Activated naive CD8-positive, alpha-beta T cell treated with anti-CD3 and anti-CD28 coated beads, Interleukin-2, amount 50 U/mL, for 24 hours (primary cell): Measurements from ENCODE around the gene EYS.

Experiments used
- ATAC-seq: fragments of 150-1000 bp; cut with Tn5 transposase; one replicate; pipeline ENCODE4 v1.10.0; 2021
- DNase-seq: peaks from one replicate; pipeline ENCODE4 v3.0.0; 2021
- H3K27ac Mint-ChIP-seq: one replicate; pipeline ENCODE4 v1.8.0; 2021; ENCODE audit warnings: mild to moderate bottlenecking, mixed read lengths
- H3K27me3 Mint-ChIP-seq: one replicate; pipeline ENCODE4 v1.8.0; 2021; ENCODE audit warnings: mixed read lengths
- H3K36me3 Mint-ChIP-seq: one replicate; pipeline ENCODE4 v1.8.0; 2021; ENCODE audit warnings: low read depth, mixed read lengths
- H3K4me1 Mint-ChIP-seq: one replicate; pipeline ENCODE4 v1.8.0; 2021; ENCODE audit warnings: mixed read lengths
- H3K4me3 Mint-ChIP-seq: one replicate; pipeline ENCODE4 v1.8.0; 2021; ENCODE audit warnings: mild to moderate bottlenecking, moderate library complexity, mixed read lengths
- H3K9me3 Mint-ChIP-seq: one replicate; pipeline ENCODE4 v1.8.0; 2021; ENCODE audit warnings: mixed read lengths

The EYS gene

DNA sequence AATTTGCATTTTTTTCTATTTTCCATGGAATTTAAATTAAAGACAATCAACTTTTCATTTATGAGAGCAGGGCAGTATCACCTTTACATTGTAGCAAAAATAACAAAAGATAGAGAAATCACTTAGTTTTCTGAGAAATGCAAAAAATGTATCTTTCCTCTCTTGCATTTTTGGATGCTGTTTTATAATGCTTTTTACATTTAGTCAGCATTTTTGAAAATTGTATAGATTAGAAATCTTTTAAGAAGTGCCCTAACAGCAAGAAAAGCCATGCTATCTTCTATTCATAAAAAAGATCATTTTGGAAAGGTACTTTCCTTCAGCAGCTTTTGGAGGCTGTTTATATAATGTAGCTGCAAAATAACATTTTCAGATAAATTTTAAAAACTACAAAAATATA is 421.8 kb downstream of the EYS start:
- no peak for DNase-seq
- Mint-ChIP-seq H3K4me3 (no peak overlapping the region), H3K27ac (no peak overlapping the region), H3K9me3 (no peaks in the 10 kb centered on the region), H3K4me1 (no peaks in the 10 kb centered on the region), H3K36me3 (no peaks in the 10 kb centered on the region), H3K27me3 (no peaks in the 10 kb centered on the region)
- no peak for ATAC-seq

- Mint-ChIP-seq H3K36me3 (no peaks in the 10 kb centered on the region), H3K9me3 (peaks cover 19% of the 10 kb centered on the region), H3K4me3 (no peak overlapping the region), H3K27me3 (no peaks in the 10 kb centered on the region), H3K4me1 (no peaks in the 10 kb centered on the region), H3K27ac (no peak overlapping the region)
- DNase-seq: no peak
- ATAC-seq: no peak
These were observed 427.0 kb downstream of the EYS start for GRCh38 chr6:65280060-65280459.

DNA sequence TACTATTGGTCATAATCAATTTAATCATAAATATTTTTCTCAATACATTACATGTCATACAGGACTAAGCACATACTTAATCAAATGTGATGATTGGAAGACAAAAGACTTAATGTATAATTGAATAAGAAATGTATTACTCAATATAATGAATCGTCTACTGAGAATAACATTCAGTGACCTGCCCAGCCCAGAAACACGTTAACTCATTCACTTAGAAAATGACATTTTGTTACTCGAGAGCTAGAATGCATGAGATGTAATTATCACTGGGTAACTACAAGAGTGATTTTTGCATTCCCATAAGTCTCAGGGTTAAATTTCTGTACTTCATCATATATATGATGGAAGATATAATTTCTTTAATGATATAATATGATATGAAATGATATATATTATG is 444.8 kb downstream of the EYS start:
- no peaks in the 10 kb centered on the region for H3K4me1 Mint-ChIP-seq
- no peaks in the 10 kb centered on the region for H3K27me3 Mint-ChIP-seq
- no peaks in the 10 kb centered on the region for H3K36me3 Mint-ChIP-seq
- no peak for DNase-seq
- H3K27ac Mint-ChIP-seq: no peak overlapping the region
- no peak overlapping the region for H3K4me3 Mint-ChIP-seq
- no peak for ATAC-seq
- H3K9me3 Mint-ChIP-seq: peaks cover 18% of the 10 kb centered on the region

DNA sequence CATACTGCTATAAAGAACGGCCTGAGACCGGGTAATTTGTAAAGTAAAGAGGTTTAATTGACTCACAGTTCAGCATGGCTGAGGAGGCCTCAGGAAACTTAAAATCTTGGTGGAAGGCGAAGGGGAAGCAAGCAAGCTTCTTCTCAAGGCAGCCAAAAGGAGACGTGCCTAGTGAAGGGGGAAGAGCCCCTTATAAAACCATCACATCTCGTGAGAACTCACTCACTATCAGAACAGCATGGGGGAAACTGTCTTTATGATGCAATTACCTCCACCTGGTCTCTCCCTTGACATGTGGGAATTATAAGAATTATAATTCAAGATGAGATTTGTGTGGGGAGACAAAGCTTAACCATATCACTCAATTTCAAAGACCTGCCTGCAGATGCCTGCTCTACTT is 447.0 kb downstream of the EYS start:
- Mint-ChIP-seq H3K36me3 (no peaks in the 10 kb centered on the region), H3K4me3 (no peak overlapping the region), H3K4me1 (no peaks in the 10 kb centered on the region), H3K27ac (no peak overlapping the region), H3K27me3 (no peaks in the 10 kb centered on the region), H3K9me3 (peaks cover 26% of the 10 kb centered on the region)
- DNase-seq (no peak), ATAC-seq (no peak)

GRCh38 chr6:65259059-65259458 is 448.0 kb downstream of the EYS start:
- H3K27me3 Mint-ChIP-seq: no peaks in the 10 kb centered on the region
- no peaks in the 10 kb centered on the region for H3K36me3 Mint-ChIP-seq
- DNase-seq (no peak), ATAC-seq (no peak)
- no peak overlapping the region for H3K27ac Mint-ChIP-seq
- H3K4me3 Mint-ChIP-seq: no peak overlapping the region
- peaks cover 28% of the 10 kb centered on the region for H3K9me3 Mint-ChIP-seq
- no peaks in the 10 kb centered on the region for H3K4me1 Mint-ChIP-seq

DNA sequence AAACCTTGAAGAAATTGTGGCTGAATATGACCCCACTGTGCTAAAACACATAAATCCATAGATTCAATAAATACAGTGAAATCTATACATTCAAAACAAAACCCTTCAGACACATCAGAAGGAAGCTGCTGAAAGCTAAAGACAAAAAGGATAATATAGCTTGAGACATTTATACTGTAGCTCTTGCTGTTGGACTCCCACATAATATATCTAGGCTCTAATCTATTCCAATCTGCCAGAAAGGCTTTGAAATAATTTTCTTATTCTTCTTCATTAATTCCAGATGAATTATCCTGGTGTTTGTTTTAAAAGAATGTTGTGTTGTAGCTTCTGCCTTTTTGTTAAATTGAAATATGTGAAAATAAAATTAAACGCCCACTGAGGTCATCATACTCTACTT is 454.0 kb downstream of the EYS start:
- DNase-seq (no peak), ATAC-seq (no peak)
- H3K27ac Mint-ChIP-seq: no peak overlapping the region
- no peaks in the 10 kb centered on the region for H3K4me1 Mint-ChIP-seq
- no peak overlapping the region for H3K4me3 Mint-ChIP-seq
- no peaks in the 10 kb centered on the region for H3K36me3 Mint-ChIP-seq
- peaks cover 20% of the 10 kb centered on the region for H3K9me3 Mint-ChIP-seq
- H3K27me3 Mint-ChIP-seq: no peaks in the 10 kb centered on the region

DNA sequence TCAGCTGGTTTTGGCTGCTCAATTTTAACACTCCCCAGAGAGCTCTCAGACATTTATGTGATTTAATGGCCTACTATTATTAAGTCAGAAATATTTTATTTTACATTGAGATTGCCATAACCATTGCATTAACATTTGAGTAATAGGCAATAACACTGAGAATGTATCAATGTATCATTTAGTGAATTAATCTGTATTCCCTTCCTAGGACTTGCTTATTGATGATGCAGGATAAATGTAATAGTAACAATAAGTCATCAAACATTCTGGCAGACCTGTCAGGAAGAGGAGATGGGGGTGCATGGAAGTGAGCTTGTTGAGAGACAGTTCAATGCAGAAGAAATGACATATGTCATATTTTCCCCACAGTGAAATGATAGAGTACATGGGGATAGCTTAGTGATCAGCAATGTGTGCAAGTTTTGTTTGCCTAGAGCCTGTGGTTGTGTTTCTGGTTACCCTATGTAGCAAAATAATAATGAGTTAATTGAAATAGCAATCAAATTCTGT is 458.9 kb downstream of the EYS start:
- H3K4me1 Mint-ChIP-seq: no peaks in the 10 kb centered on the region
- ATAC-seq (no peak), DNase-seq (no peak)
- no peak overlapping the region for H3K27ac Mint-ChIP-seq
- H3K27me3 Mint-ChIP-seq: no peaks in the 10 kb centered on the region
- peaks cover 15% of the 10 kb centered on the region for H3K9me3 Mint-ChIP-seq
- H3K36me3 Mint-ChIP-seq: no peaks in the 10 kb centered on the region
- H3K4me3 Mint-ChIP-seq: no peak overlapping the region

DNA sequence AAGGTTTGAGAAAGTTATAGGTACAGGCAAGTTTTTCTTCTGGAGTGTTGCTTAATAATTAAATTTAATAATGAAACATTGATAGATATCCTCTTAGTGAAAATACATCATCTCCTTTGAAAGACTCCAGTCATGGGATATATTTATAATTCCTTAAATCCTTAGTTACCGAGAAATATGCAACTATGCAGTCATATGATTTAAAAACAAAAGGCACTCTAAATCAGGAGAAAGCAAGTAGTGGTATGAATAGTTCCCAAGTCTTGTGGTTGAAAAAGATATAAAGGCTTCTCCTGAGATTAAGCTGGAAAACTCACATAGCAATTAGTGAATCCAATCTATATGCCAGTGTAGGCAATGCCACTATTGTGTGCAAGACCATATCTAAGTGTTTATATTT is 475.4 kb downstream of the EYS start:
- Mint-ChIP-seq H3K36me3 (no peaks in the 10 kb centered on the region), H3K4me3 (no peak overlapping the region), H3K9me3 (peaks cover 25% of the 10 kb centered on the region), H3K4me1 (no peaks in the 10 kb centered on the region), H3K27ac (no peak overlapping the region), H3K27me3 (no peaks in the 10 kb centered on the region)
- DNase-seq (no peak), ATAC-seq (no peak)

DNA sequence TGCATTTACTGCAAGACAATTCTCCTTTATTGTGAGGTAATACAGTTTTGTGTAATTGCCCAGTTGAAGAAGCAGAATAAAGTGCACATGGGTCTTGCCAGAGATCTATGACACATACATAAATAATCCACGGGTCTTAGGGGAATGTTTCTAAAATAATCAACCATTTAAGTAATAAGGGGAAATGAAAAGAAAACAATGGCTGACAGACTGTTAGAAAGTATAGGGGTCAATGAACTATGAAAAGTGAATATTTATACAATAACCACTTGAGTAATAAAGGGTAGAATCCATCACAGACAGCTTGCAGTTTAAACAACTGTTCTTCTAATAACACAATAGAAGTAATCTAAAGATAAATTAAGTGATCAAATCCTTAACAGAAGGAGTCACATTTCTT is 477.2 kb downstream of the EYS start:
- H3K27me3 Mint-ChIP-seq: no peaks in the 10 kb centered on the region
- no peak for DNase-seq

GRCh38 chr6:65221153-65221552 is 485.9 kb downstream of the EYS start:
- ATAC-seq: no peak
- no peak overlapping the region for H3K27ac Mint-ChIP-seq
- H3K36me3 Mint-ChIP-seq: no peaks in the 10 kb centered on the region
- DNase-seq: no peak
- peaks cover 36% of the 10 kb centered on the region for H3K9me3 Mint-ChIP-seq
- no peak overlapping the region for H3K4me3 Mint-ChIP-seq
- H3K27me3 Mint-ChIP-seq: no peaks in the 10 kb centered on the region
- no peaks in the 10 kb centered on the region for H3K4me1 Mint-ChIP-seq

More for the DNA sequence above, 477.2 kb downstream of the EYS start:
- H3K27ac Mint-ChIP-seq: no peak overlapping the region
- no peak for ATAC-seq
- no peaks in the 10 kb centered on the region for H3K4me1 Mint-ChIP-seq
- peaks cover 24% of the 10 kb centered on the region for H3K9me3 Mint-ChIP-seq
- H3K36me3 Mint-ChIP-seq: no peaks in the 10 kb centered on the region
- H3K4me3 Mint-ChIP-seq: no peak overlapping the region

GRCh38 chr6:65202738-65203137 is 504.3 kb downstream of the EYS start:
- no peak for ATAC-seq
- no peaks in the 10 kb centered on the region for H3K36me3 Mint-ChIP-seq
- peaks cover 14% of the 10 kb centered on the region for H3K9me3 Mint-ChIP-seq
- H3K4me3 Mint-ChIP-seq: no peak overlapping the region
- no peak for DNase-seq
- no peaks in the 10 kb centered on the region for H3K4me1 Mint-ChIP-seq
- H3K27me3 Mint-ChIP-seq: no peaks in the 10 kb centered on the region
- H3K27ac Mint-ChIP-seq: no peak overlapping the region

DNA sequence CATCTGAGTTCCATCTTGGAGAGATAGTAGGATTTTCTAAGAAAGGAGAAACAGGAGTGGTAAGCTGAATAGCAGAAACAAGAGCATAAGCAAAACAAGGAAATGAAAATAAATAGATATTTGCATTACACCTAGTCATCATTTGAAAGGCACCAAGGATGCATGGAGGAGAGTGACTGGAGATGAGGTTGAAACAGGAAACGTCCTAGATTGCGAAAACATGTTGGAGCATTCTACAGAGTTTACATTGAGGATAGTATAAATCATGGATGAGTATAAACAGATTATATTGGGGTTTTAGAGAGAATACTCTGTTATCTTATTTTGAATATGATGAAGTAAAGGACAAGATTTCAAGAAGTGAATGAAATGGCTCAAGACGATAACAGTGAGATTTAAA is 507.3 kb downstream of the EYS start:
- H3K9me3 Mint-ChIP-seq: peaks cover 30% of the 10 kb centered on the region
- H3K27ac Mint-ChIP-seq: no peak overlapping the region

DNA sequence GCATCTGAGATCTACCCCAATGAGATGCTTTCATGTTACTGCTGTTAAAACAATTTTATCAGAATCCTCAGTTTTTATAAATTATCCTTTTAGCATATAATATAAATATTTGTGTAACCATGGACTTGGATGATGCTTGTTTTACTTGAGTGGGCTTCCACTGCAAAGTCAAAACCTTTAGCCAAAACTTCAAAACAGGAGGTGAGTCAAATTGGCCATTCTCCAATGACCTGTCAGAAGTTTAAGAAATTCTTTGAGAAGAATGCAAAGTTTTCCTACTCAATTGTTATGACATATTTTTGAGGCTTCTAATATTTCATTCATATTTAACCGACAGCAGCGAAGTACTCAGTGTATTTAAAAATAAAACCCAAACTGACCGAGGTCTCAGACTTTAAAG is 507.9 kb downstream of the EYS start:
- no peak overlapping the region for H3K27ac Mint-ChIP-seq
- H3K27me3 Mint-ChIP-seq: no peaks in the 10 kb centered on the region
- ATAC-seq (no peak), DNase-seq (no peak)
- peaks cover 27% of the 10 kb centered on the region for H3K9me3 Mint-ChIP-seq
- H3K36me3 Mint-ChIP-seq: no peaks in the 10 kb centered on the region
- no peak overlapping the region for H3K4me3 Mint-ChIP-seq
- no peaks in the 10 kb centered on the region for H3K4me1 Mint-ChIP-seq

More for the DNA sequence above, 507.3 kb downstream of the EYS start:
- Mint-ChIP-seq H3K27me3 (no peaks in the 10 kb centered on the region), H3K4me1 (no peaks in the 10 kb centered on the region), H3K4me3 (no peak overlapping the region), H3K36me3 (no peaks in the 10 kb centered on the region)
- ATAC-seq: no peak
- no peak for DNase-seq

DNA sequence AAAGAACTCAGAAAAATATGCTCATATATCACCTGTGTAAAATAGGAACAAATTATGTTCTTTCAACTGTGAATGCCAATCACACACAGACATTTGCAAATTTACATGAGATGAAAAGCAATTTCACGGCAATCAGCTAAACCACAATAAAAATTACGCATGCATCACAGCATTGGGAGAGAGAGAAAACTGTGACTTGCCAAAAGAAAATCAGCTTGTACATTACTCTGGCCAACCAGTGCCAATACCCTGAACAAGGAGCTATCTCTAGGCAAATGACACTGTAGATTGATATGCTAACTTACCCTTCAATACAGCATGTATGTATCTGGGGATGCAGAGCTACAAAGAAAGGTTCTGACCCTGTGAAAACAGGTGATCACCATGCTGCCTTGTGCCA is 515.6 kb downstream of the EYS start:
- no peak for ATAC-seq
- peaks cover 13% of the 10 kb centered on the region for H3K9me3 Mint-ChIP-seq

GRCh38 chr6:65189236-65189881 is 517.7 kb downstream of the EYS start:
- no peaks in the 10 kb centered on the region for H3K4me1 Mint-ChIP-seq
- H3K9me3 Mint-ChIP-seq: peaks cover 13% of the 10 kb centered on the region
- H3K36me3 Mint-ChIP-seq: no peaks in the 10 kb centered on the region
- DNase-seq (no peak), ATAC-seq (no peak)
- H3K4me3 Mint-ChIP-seq: no peak overlapping the region
- H3K27me3 Mint-ChIP-seq: no peaks in the 10 kb centered on the region
- H3K27ac Mint-ChIP-seq: no peak overlapping the region

More for the DNA sequence above, 515.6 kb downstream of the EYS start:
- Mint-ChIP-seq H3K27ac (no peak overlapping the region), H3K27me3 (no peaks in the 10 kb centered on the region), H3K4me3 (no peak overlapping the region), H3K4me1 (no peaks in the 10 kb centered on the region), H3K36me3 (no peaks in the 10 kb centered on the region)
- DNase-seq: no peak

DNA sequence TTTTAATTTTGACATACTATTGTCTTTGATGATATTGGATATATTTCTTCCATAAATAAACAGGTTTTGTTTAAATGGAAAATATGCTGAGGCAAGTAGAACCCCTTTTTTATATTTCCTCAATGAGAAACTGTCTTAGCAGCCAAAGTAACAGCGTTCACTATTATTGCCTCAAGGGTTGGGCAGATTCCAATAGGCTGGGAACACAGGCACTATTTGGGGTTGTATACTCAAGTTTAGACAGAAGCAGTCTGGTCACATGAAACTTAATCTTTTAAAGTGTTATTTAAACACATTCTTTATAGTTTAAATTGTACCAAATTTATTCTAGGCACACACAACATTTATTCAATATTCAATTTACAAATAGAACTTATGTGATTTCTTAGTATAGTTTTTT is 520.2 kb downstream of the EYS start:
- no peaks in the 10 kb centered on the region for H3K36me3 Mint-ChIP-seq
- no peak overlapping the region for H3K4me3 Mint-ChIP-seq
- H3K27ac Mint-ChIP-seq: no peak overlapping the region
- DNase-seq (no peak), ATAC-seq (no peak)
- no peaks in the 10 kb centered on the region for H3K27me3 Mint-ChIP-seq
- no peaks in the 10 kb centered on the region for H3K4me1 Mint-ChIP-seq
- H3K9me3 Mint-ChIP-seq: peaks cover 13% of the 10 kb centered on the region
